Upper lobe of left lung (tissue), 4 donors: ENCODE results near the gene CTBP1.

Source experiments
- EP300 ChIP-seq, 4 donors: sonication (generic); formaldehyde crosslinking; IDR thresholded peaks; one replicate each; pipeline ENCODE4 v1.5.1; 2017; ENCODE audit warnings: antibody characterized with exemption in 4 of 4, control low read depth in 2 of 4
- POLR2A ChIP-seq, 4 donors: fragments of 450-650 bp; IDR thresholded peaks; one replicate each; pipeline ENCODE4 v1.5.1; 2016 to 2017; ENCODE audit warnings: antibody characterized with exemption in 4 of 4, mild to moderate bottlenecking in 2 of 4
- POLR2AphosphoS5 ChIP-seq, 2 donors: sonication (generic); formaldehyde crosslinking; IDR thresholded peaks; one replicate each; pipeline ENCODE4 v1.5.1; 2017; ENCODE audit warnings: antibody characterized with exemption in 2 of 2
- TF ChIP-seq, protein P1 (sequence below), 6 experiments: fragments of 450-650 bp in 4 of 6; fragments of 200-600 bp in 2 of 6; sonication (generic) in 2 of 6; IDR thresholded peaks; one replicate each; pipeline ENCODE4 v1.5.1; 2016 to 2019; ENCODE audit warnings: antibody characterized with exemption in 6 of 6

DNA sequence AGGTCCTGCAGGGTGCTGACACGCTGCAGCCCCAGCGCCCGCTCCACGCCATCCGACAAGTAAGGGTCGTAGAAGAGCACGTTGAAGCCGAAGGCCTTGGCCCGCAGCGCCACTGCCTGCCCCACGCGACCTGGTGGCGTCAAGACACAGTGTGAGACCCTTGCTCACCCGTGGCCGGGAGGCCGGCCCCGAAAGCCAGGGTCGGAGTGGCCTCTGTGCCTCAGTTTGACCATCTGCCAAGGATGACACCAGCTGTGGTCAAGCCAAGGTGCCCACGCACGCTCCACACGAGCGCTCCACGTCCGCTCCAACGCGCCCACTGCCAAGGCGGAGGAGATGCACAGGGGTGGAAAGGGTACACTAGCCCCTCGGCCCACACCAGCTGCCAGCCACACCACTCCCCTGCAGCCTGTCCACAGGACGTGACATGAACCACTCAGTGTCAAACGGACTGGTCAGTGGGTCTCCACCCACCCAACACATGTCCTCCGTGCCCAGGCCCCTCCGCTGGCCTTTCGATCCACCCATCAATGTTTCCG is 32.8 kb downstream of the CTBP1 start:
- TF ChIP-seq POLR2A (IDR thresholded peaks at IDR 0.05) = no peak
- TF ChIP-seq, protein P1, sequence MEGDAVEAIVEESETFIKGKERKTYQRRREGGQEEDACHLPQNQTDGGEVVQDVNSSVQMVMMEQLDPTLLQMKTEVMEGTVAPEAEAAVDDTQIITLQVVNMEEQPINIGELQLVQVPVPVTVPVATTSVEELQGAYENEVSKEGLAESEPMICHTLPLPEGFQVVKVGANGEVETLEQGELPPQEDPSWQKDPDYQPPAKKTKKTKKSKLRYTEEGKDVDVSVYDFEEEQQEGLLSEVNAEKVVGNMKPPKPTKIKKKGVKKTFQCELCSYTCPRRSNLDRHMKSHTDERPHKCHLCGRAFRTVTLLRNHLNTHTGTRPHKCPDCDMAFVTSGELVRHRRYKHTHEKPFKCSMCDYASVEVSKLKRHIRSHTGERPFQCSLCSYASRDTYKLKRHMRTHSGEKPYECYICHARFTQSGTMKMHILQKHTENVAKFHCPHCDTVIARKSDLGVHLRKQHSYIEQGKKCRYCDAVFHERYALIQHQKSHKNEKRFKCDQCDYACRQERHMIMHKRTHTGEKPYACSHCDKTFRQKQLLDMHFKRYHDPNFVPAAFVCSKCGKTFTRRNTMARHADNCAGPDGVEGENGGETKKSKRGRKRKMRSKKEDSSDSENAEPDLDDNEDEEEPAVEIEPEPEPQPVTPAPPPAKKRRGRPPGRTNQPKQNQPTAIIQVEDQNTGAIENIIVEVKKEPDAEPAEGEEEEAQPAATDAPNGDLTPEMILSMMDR (IDR thresholded peaks at IDR 0.05) = no peak
- TF ChIP-seq EP300 (IDR thresholded peaks at IDR 0.05) = no peak
- TF ChIP-seq POLR2AphosphoS5 (IDR thresholded peaks at IDR 0.05) = no peak
